ENCODE data around the gene B3GAT3.

B3GAT3 gene

GRCh38 chr11:62646825-62647608 lies 25.2 kb upstream of the B3GAT3 start:
- Mint-ChIP-seq H3K36me3 (ENCODE audit: low read depth) (peaks cover 20% of the 10 kb centered on the region), H3K4me1 (peaks cover 29% of the 10 kb centered on the region), H3K4me3 (peak overlapping the region; percentile 99), H3K27ac (peak overlapping the region; percentile 99), H3K27me3 (ENCODE audit: low read depth, poor library complexity) (peaks cover 4% of the 10 kb centered on the region), H3K9me3 (no peaks in the 10 kb centered on the region)
- no peak for DNase-seq
- no peak for TF ChIP-seq CTCF (IDR thresholded peaks at IDR 0.05)

DNA sequence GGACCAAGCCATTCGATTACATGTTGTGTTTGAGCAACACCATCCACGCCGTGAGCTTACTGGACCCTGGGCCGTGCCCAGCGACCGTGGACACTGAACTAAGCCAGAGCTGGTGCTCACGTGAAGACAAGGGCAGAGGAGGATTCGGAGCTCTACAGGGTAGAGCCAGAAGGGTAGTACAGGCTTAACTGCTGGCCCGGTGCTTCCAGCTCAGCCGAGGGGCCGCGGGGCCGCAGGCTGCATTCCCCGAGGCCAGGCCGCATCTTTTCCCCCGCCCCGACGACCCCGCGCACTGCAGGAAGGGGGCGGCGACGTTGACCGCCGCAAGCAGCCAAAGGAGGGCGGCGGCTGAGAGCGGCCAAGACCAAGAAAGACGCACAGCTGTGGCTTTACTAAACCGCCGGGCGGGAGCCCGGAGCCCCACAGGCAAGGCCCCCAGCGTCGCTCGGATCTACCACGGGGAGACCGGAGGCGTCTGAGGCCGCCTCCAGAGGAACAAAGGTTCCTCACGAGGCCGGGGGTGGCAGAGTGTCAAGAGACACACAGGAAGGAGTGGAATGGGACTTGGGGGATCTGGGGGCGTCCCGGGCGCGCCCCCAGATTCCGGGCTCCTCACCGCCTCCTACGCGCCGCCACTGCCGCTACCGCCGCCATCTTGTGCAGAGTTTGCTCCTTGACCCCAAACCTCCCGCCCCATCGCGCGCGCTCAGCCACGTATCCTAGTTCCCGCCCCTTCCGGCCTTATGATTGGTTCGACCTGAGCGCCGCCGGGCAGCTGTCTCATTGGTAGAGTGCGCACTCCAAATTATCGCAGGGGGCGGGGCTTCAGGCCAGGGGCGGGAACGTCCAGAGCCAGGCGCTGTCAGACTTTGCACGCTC lies 24.4 kb upstream of the B3GAT3 start, which contains the start of gene GANAB:
TSS of gene GANAB (minus strand) at position 668 of the 879 bp plus-strand sequence. CDS start at position 654, 14 bp downstream.
- H3K27me3 Mint-ChIP-seq (ENCODE audit: low read depth, poor library complexity) = peaks cover 6% of the 10 kb centered on the region
- peaks cover 25% of the 10 kb centered on the region for H3K4me1 Mint-ChIP-seq
- no peaks in the 10 kb centered on the region for H3K9me3 Mint-ChIP-seq
- DNase-seq = peak; percentile 99
- no peak for TF ChIP-seq CTCF (IDR thresholded peaks at IDR 0.05)
- H3K27ac Mint-ChIP-seq = peak within 1 kb of the TSS; percentile 99
- H3K4me3 Mint-ChIP-seq = peak within 1 kb of the TSS; percentile 99
- H3K36me3 Mint-ChIP-seq (ENCODE audit: low read depth) = peaks cover 24% of the 10 kb centered on the region

DNA sequence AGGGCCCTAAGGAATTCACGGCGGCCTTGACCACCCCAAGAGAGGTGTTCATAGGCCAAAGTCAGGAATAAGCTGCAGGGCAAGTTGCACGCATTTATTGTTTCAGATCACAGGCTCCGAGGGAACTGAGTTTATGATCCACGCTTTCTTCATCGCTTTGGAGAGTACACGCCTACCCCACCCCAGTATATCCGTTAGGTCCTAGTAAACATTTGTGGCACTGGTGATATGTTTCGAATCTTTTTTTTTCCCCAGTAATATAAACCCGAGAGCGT lies 23.8 kb upstream of the B3GAT3 start:
- Mint-ChIP-seq H3K27me3 (ENCODE audit: low read depth, poor library complexity) (peaks cover 6% of the 10 kb centered on the region), H3K4me1 (peaks cover 29% of the 10 kb centered on the region), H3K9me3 (no peaks in the 10 kb centered on the region), H3K27ac (peak overlapping the region; percentile 99), H3K36me3 (ENCODE audit: low read depth) (peaks cover 29% of the 10 kb centered on the region), H3K4me3 (peak overlapping the region; percentile 99)
- no peak for DNase-seq
- TF ChIP-seq CTCF (IDR thresholded peaks at IDR 0.05) = no peak

GRCh38 chr11:62644220-62644619 lies 22.4 kb upstream of the B3GAT3 start:
- no peaks in the 10 kb centered on the region for H3K9me3 Mint-ChIP-seq
- H3K4me1 Mint-ChIP-seq = peaks cover 35% of the 10 kb centered on the region
- H3K4me3 Mint-ChIP-seq = peak overlapping the region; percentile 68
- H3K36me3 Mint-ChIP-seq (ENCODE audit: low read depth) = peaks cover 32% of the 10 kb centered on the region
- TF ChIP-seq CTCF (IDR thresholded peaks at IDR 0.05) = no peak
- H3K27ac Mint-ChIP-seq = peak overlapping the region; percentile 39
- H3K27me3 Mint-ChIP-seq (ENCODE audit: low read depth, poor library complexity) = peaks cover 6% of the 10 kb centered on the region
- DNase-seq = no peak

GRCh38 chr11:62632492-62632891 lies 10.7 kb upstream of the B3GAT3 start:
- Mint-ChIP-seq H3K4me3 (no peak overlapping the region), H3K27ac (peak overlapping the region; percentile 55), H3K4me1 (no peaks in the 10 kb centered on the region), H3K9me3 (no peaks in the 10 kb centered on the region), H3K36me3 (ENCODE audit: low read depth) (peaks cover 81% of the 10 kb centered on the region), H3K27me3 (ENCODE audit: low read depth, poor library complexity) (peaks cover 4% of the 10 kb centered on the region)
- no peak for TF ChIP-seq CTCF (IDR thresholded peaks at IDR 0.05)
- DNase-seq = no peak

Measured in nephron progenitor cell (in vitro differentiated cells).